ENCODE results near the gene GPNMB.

GPNMB gene

GRCh38 chr7:23205577-23205908 is 41.0 kb upstream of the GPNMB start:
- Histone ChIP-seq H3K27me3 (ENCODE audit: insufficient read depth, low read length) (no peaks in the 10 kb centered on the region), H3K79me1 (ENCODE audit: low read length) (no peaks in the 10 kb centered on the region), H3K9me3 (ENCODE audit: insufficient read depth, low read depth, low read length) (no peaks in the 10 kb centered on the region), H3K4me3 (ENCODE audit: low read depth, low read length) (no peak overlapping the region), H2BK12ac (ENCODE audit: low read length) (no peak overlapping the region), H3K14ac (ENCODE audit: low read length) (no peak overlapping the region), H4K8ac (ENCODE audit: low read depth, low read length) (no peak overlapping the region), H2BK120ac (ENCODE audit: insufficient read depth, low read length, poor library complexity) (no peak overlapping the region), H4K12ac (ENCODE audit: low read depth, low read length) (no peak overlapping the region), H3K23ac (ENCODE audit: low read length) (no peak overlapping the region), H4K91ac (ENCODE audit: low read depth, low read length) (no peak overlapping the region), H3K27ac (ENCODE audit: low read depth, low read length) (no peak overlapping the region), H3K9ac (ENCODE audit: low read length) (no peak overlapping the region), H3K36me3 (ENCODE audit: control insufficient read depth in 1 of 2, insufficient read depth in 2 of 2, low read length in 2 of 2) (peaks cover 0 to 4% of the 10 kb centered on the region in 2 experiments), H3K4me1 (ENCODE audit: control insufficient read depth in 1 of 2, insufficient read depth in 2 of 2, low read length in 2 of 2) (no peaks in the 10 kb centered on the region), H3K79me2 (ENCODE audit: control insufficient read depth, insufficient read depth, low read length, poor library complexity) (no peaks in the 10 kb centered on the region), H3K4ac (ENCODE audit: low read depth, low read length) (no peak overlapping the region), H2AK5ac (ENCODE audit: low read length) (no peak overlapping the region), H3K18ac (ENCODE audit: low read length) (no peak overlapping the region), H2AFZ (ENCODE audit: insufficient read depth, low read length, poor library complexity) (no peak overlapping the region), H3K4me2 (ENCODE audit: low read length) (no peak overlapping the region), H2BK5ac (ENCODE audit: low read depth, low read length, poor library complexity) (no peak overlapping the region)
- no peak for DNase-seq
- no CpG with 5 or more reads among the region's 2 CpGs for WGBS (ENCODE audit: extremely low coverage, insufficient coverage, insufficient read length)

- H3K36me3 ChIP-seq (ENCODE audit: control insufficient read depth in 1 of 2, insufficient read depth in 2 of 2, low read length in 2 of 2), result peaks cover 0 to 3% of the 10 kb centered on the region in 2 experiments
- no peak overlapping the region for H2AFZ ChIP-seq (ENCODE audit: insufficient read depth, low read length, poor library complexity)
- no peak overlapping the region for H2BK12ac ChIP-seq (ENCODE audit: low read length)
- no peak overlapping the region for H3K4ac ChIP-seq (ENCODE audit: low read depth, low read length)
- no peak overlapping the region for H3K23ac ChIP-seq (ENCODE audit: low read length)
- no peak overlapping the region for H3K4me2 ChIP-seq (ENCODE audit: low read length)
- H3K27me3 ChIP-seq (ENCODE audit: insufficient read depth, low read length), result no peaks in the 10 kb centered on the region
- no peak overlapping the region for H2BK120ac ChIP-seq (ENCODE audit: insufficient read depth, low read length, poor library complexity)
- no peaks in the 10 kb centered on the region for H3K79me1 ChIP-seq (ENCODE audit: low read length)
- no peak overlapping the region for H3K4me3 ChIP-seq (ENCODE audit: low read depth, low read length)
- no peak for DNase-seq
- no peak overlapping the region for H3K27ac ChIP-seq (ENCODE audit: low read depth, low read length)
- no peaks in the 10 kb centered on the region for H3K4me1 ChIP-seq (ENCODE audit: control insufficient read depth in 1 of 2, insufficient read depth in 2 of 2, low read length in 2 of 2)
- H2AK5ac ChIP-seq (ENCODE audit: low read length), result no peak overlapping the region
- H4K8ac ChIP-seq (ENCODE audit: low read depth, low read length), result no peak overlapping the region
- H3K14ac ChIP-seq (ENCODE audit: low read length), result no peak overlapping the region
- H3K79me2 ChIP-seq (ENCODE audit: control insufficient read depth, insufficient read depth, low read length, poor library complexity), result no peaks in the 10 kb centered on the region
- no peaks in the 10 kb centered on the region for H3K9me3 ChIP-seq (ENCODE audit: insufficient read depth, low read depth, low read length)
- no CpG with 5 or more reads among the region's 76 CpGs for WGBS (ENCODE audit: extremely low coverage, insufficient coverage, insufficient read length)
- no peak overlapping the region for H3K18ac ChIP-seq (ENCODE audit: low read length)
- H4K91ac ChIP-seq (ENCODE audit: low read depth, low read length), result no peak overlapping the region
- H3K9ac ChIP-seq (ENCODE audit: low read length), result no peak overlapping the region
- no peak overlapping the region for H2BK5ac ChIP-seq (ENCODE audit: low read depth, low read length, poor library complexity)
- H4K12ac ChIP-seq (ENCODE audit: low read depth, low read length), result no peak overlapping the region
These were observed 40.4 kb upstream of the GPNMB start for GRCh38 chr7:23205909-23206767.

- Histone ChIP-seq H4K8ac (ENCODE audit: low read depth, low read length) (no peak overlapping the region), H3K14ac (ENCODE audit: low read length) (no peak overlapping the region), H2AK5ac (ENCODE audit: low read length) (no peak overlapping the region), H3K23ac (ENCODE audit: low read length) (no peak overlapping the region), H3K4ac (ENCODE audit: low read depth, low read length) (no peak overlapping the region), H3K27ac (ENCODE audit: low read depth, low read length) (no peak overlapping the region), H3K9me3 (ENCODE audit: insufficient read depth, low read depth, low read length) (no peaks in the 10 kb centered on the region), H3K18ac (ENCODE audit: low read length) (no peak overlapping the region), H3K36me3 (ENCODE audit: control insufficient read depth in 1 of 2, insufficient read depth in 2 of 2, low read length in 2 of 2) (peaks cover 0 to 1% of the 10 kb centered on the region in 2 experiments), H3K4me2 (ENCODE audit: low read length) (no peak overlapping the region), H2BK120ac (ENCODE audit: insufficient read depth, low read length, poor library complexity) (no peak overlapping the region), H2BK5ac (ENCODE audit: low read depth, low read length, poor library complexity) (no peak overlapping the region), H3K79me2 (ENCODE audit: control insufficient read depth, insufficient read depth, low read length, poor library complexity) (no peaks in the 10 kb centered on the region), H3K79me1 (ENCODE audit: low read length) (no peaks in the 10 kb centered on the region), H3K27me3 (ENCODE audit: insufficient read depth, low read length) (no peaks in the 10 kb centered on the region), H2AFZ (ENCODE audit: insufficient read depth, low read length, poor library complexity) (no peak overlapping the region), H4K91ac (ENCODE audit: low read depth, low read length) (no peak overlapping the region), H3K4me1 (ENCODE audit: control insufficient read depth in 1 of 2, insufficient read depth in 2 of 2, low read length in 2 of 2) (no peaks in the 10 kb centered on the region), H2BK12ac (ENCODE audit: low read length) (no peak overlapping the region), H3K4me3 (ENCODE audit: low read depth, low read length) (no peak overlapping the region), H3K9ac (ENCODE audit: low read length) (no peak overlapping the region), H4K12ac (ENCODE audit: low read depth, low read length) (no peak overlapping the region)
- DNase-seq, result no peak
- no CpG with 5 or more reads among the region's 2 CpGs for WGBS (ENCODE audit: extremely low coverage, insufficient coverage, insufficient read length)
These were observed 39.6 kb upstream of the GPNMB start for GRCh38 chr7:23207021-23207420.

GRCh38 chr7:23207884-23208283 is 38.7 kb upstream of the GPNMB start:
- Histone ChIP-seq H2BK12ac (ENCODE audit: low read length) (no peak overlapping the region), H3K79me2 (ENCODE audit: control insufficient read depth, insufficient read depth, low read length, poor library complexity) (no peaks in the 10 kb centered on the region), H2AK5ac (ENCODE audit: low read length) (no peak overlapping the region), H4K91ac (ENCODE audit: low read depth, low read length) (no peak overlapping the region), H3K4ac (ENCODE audit: low read depth, low read length) (no peak overlapping the region), H3K14ac (ENCODE audit: low read length) (no peak overlapping the region), H4K8ac (ENCODE audit: low read depth, low read length) (no peak overlapping the region), H3K4me2 (ENCODE audit: low read length) (no peak overlapping the region), H2BK120ac (ENCODE audit: insufficient read depth, low read length, poor library complexity) (no peak overlapping the region), H3K36me3 (ENCODE audit: control insufficient read depth in 1 of 2, insufficient read depth in 2 of 2, low read length in 2 of 2) (peaks cover 0 to 1% of the 10 kb centered on the region in 2 experiments), H3K18ac (ENCODE audit: low read length) (no peak overlapping the region), H3K9me3 (ENCODE audit: insufficient read depth, low read depth, low read length) (no peaks in the 10 kb centered on the region), H3K27me3 (ENCODE audit: insufficient read depth, low read length) (no peaks in the 10 kb centered on the region), H3K4me1 (ENCODE audit: control insufficient read depth in 1 of 2, insufficient read depth in 2 of 2, low read length in 2 of 2) (no peaks in the 10 kb centered on the region), H3K23ac (ENCODE audit: low read length) (no peak overlapping the region), H2AFZ (ENCODE audit: insufficient read depth, low read length, poor library complexity) (no peak overlapping the region), H3K4me3 (ENCODE audit: low read depth, low read length) (no peak overlapping the region), H2BK5ac (ENCODE audit: low read depth, low read length, poor library complexity) (no peak overlapping the region), H3K27ac (ENCODE audit: low read depth, low read length) (no peak overlapping the region), H3K9ac (ENCODE audit: low read length) (no peak overlapping the region), H3K79me1 (ENCODE audit: low read length) (no peaks in the 10 kb centered on the region), H4K12ac (ENCODE audit: low read depth, low read length) (no peak overlapping the region)
- WGBS (ENCODE audit: extremely low coverage, insufficient coverage, insufficient read length), result no CpG with 5 or more reads among the region's 3 CpGs
- no peak for DNase-seq
